SK-N-SH treated with all-trans-retinoic acid at 6 μM for 48 hours (cell line): ENCODE results near the gene LIAS.

ENCODE experiments used
- GLIS3 ChIP-seq: fragments of 250-450 bp; sonication (Bioruptor Pico); IDR thresholded peaks from 2 replicates; pipeline ENCODE4 v1.5.0; 2020; ENCODE audit warnings: mild to moderate bottlenecking, moderate library complexity
- PPARA ChIP-seq: fragments of 250-450 bp; sonication (Bioruptor Pico); IDR thresholded peaks from 2 replicates; pipeline ENCODE4 v1.5.0; 2020; ENCODE audit warnings: mild to moderate bottlenecking, borderline replicate concordance
- TCF4 ChIP-seq: fragments of 250-450 bp; sonication (Bioruptor Pico); IDR thresholded peaks from 2 replicates; pipeline ENCODE4 v1.8.0; 2021; ENCODE audit warnings: mild to moderate bottlenecking, moderate library complexity, borderline replicate concordance
- ZFP30 ChIP-seq: fragments of 450-650 bp; formaldehyde crosslinking; IDR thresholded peaks from 2 replicates; pipeline ENCODE4 v1.5.0; 2022; ENCODE audit warnings: mild to moderate bottlenecking, moderate library complexity
- TF ChIP-seq, protein P1 (sequence below): fragments of 250-450 bp; sonication (Bioruptor Pico); IDR thresholded peaks from 2 replicates; pipeline ENCODE4 v1.5.1; 2020; ENCODE audit warnings: low read depth, mild to moderate bottlenecking, moderate library complexity

DNA sequence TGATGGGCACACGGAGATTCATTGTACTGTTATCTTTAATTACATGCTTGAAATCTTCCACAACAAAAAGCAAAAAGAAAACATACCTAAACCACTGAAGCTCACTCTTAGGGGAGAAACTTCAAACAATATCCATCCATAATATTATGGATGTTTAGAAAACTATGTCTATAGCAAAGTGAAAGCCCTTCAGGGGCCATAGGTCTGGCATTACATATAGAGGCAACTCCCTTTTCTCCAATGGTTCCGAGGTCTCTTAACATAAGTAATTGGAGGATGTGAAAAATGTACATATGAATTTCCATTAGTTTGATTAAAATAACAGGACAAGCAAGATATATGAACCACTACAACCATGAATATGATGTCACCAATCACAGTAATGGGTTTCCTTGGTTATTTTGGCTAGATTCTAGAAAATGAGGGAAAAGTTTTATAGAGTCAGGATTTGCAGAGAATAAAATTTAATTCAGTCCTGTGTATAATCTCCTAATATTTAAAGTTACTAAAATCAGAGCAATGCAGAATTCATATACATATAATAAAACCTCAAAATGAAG lies 57.6 kb downstream of the LIAS start:
- TF ChIP-seq PPARA (CRISPR knock-in tag) = no peak
- no peak for TF ChIP-seq GLIS3 (CRISPR knock-in tag)
- TF ChIP-seq ZFP30 (CRISPR knock-in tag) = no peak
- TF ChIP-seq, protein P1, sequence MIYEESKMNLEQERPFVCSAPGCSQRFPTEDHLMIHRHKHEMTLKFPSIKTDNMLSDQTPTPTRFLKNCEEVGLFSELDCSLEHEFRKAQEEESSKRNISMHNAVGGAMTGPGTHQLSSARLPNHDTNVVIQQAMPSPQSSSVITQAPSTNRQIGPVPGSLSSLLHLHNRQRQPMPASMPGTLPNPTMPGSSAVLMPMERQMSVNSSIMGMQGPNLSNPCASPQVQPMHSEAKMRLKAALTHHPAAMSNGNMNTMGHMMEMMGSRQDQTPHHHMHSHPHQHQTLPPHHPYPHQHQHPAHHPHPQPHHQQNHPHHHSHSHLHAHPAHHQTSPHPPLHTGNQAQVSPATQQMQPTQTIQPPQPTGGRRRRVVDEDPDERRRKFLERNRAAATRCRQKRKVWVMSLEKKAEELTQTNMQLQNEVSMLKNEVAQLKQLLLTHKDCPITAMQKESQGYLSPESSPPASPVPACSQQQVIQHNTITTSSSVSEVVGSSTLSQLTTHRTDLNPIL (CRISPR knock-in tag) = no peak
- TF ChIP-seq TCF4 (CRISPR knock-in tag) = no peak
